K562 treated with DMSO at 1 percent for 4 hours (cell line): Measurements from ENCODE around the gene OR2B2. TPM values are rescaled to one million over a fixed set of nuclear protein-coding genes. Genes with fewer than 3 reads are reported as not detected.

Experiments used
- total RNA-seq: library from RNA; unstranded; fragments of 300-600 nt; gene quantifications from 2 replicates; pipeline ENCODE4 v1.2.3, GENCODE V29; 2022; ENCODE audit not compliant: insufficient read depth

The OR2B2 gene
- not detected in 2 replicates for total RNA-seq

GRCh38 chr6:27911956-27912446 is at the start of gene OR2B2:
Gene OR2B2 (minus strand): TSS chr6:27912396. CDS start chr6:27912319, 77 bp downstream.

GRCh38 chr6:27956941-27957340 is 44.7 kb upstream of the OR2B2 start, which contains the start of gene OR2B6:
Gene OR2B6 (plus strand): TSS chr6:27957241. CDS start chr6:27957241, 0 bp downstream.

Other genes starting within 250 kb of the OR2B2 start
- gene OR2B6, start 44.8 kb upstream of the OR2B2 start, total RNA-seq = 6.2 and 7.1 TPM in 2 replicates
- gene ZNF165, start 168.2 kb upstream of the OR2B2 start, total RNA-seq = 1.6 and 2.1 TPM in 2 replicates
- gene ZSCAN16, start 212.2 kb upstream of the OR2B2 start, total RNA-seq = not detected in 2 replicates
- gene ZKSCAN8, start 229.5 kb upstream of the OR2B2 start, total RNA-seq = 11.6 and 19.4 TPM in 2 replicates